Measurements from ENCODE around the gene LITAF.
"Not testable (repeated sequence)": the region's sequence is repeated elsewhere in the genome, so short reads cannot be mapped to it uniquely, and the experiment has no call there.

Gene LITAF

DNA sequence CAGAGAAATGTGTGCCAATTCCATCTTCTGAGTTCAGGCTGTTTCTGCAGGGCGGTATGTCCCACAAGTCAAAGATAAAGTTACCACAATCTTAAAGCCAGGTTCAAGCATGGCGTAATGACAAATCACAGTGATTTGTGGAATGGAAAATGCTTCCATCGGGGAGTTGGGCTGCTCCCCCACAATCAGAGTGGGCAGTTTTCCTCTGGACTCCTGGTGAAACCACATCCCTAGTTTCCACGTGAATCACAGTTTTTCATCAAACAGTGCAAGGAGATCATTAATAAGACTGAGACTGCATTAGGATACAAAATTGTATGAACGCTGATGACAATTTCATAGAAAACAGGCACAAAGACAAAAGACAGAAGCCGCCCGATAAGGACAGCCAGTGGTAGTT lies 3.6 kb downstream of the LITAF start:
- H3K4me3 ChIP-seq (ENCODE audit: control insufficient read depth, low read depth, low read length): no peak overlapping the region
- TF ChIP-seq, protein P1, sequence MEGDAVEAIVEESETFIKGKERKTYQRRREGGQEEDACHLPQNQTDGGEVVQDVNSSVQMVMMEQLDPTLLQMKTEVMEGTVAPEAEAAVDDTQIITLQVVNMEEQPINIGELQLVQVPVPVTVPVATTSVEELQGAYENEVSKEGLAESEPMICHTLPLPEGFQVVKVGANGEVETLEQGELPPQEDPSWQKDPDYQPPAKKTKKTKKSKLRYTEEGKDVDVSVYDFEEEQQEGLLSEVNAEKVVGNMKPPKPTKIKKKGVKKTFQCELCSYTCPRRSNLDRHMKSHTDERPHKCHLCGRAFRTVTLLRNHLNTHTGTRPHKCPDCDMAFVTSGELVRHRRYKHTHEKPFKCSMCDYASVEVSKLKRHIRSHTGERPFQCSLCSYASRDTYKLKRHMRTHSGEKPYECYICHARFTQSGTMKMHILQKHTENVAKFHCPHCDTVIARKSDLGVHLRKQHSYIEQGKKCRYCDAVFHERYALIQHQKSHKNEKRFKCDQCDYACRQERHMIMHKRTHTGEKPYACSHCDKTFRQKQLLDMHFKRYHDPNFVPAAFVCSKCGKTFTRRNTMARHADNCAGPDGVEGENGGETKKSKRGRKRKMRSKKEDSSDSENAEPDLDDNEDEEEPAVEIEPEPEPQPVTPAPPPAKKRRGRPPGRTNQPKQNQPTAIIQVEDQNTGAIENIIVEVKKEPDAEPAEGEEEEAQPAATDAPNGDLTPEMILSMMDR (IDR thresholded peaks at IDR 0.05; ENCODE audit: control insufficient read depth, insufficient read depth, low read depth, low read length, missing control alignments): no peak
- DNase-seq (ENCODE audit: low read depth): peak; percentile 55

DNA sequence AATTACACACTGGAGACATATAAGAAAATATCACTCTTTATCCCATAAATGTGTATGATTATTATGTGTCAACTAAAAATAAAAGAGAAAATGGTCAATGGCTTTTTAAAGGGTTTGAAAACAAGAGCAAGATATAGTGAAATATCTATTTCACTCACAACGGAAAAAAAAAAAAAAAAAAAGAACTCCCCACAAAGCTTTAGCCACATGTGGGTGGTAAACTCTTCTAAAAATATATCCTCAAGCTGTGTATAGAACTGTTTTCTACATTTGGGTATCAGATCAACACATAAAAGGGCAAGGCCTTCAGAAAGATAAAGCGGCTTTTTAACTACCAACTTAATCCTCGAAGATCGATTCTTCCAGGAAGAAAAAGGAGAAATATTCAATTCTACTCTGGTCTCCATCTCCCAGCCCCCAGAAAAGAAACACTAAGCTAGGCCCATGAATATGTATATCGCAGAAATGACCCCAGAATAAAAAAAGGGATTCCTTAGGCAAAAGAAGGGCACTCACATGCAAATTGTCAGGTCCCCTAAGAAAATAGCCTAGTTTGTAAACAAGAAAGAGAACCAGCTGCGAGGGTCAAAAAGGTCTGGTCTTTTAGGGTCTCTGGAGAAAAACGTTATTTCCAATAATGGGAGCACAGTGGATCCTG lies 4.4 kb downstream of the LITAF start:
- no peak overlapping the region for H3K4me3 ChIP-seq (ENCODE audit: control insufficient read depth, low read depth, low read length)
- TF ChIP-seq, protein P1 (IDR thresholded peaks at IDR 0.05; ENCODE audit: control insufficient read depth, insufficient read depth, low read depth, low read length, missing control alignments): no peak
- no peak for DNase-seq (ENCODE audit: low read depth)

DNA sequence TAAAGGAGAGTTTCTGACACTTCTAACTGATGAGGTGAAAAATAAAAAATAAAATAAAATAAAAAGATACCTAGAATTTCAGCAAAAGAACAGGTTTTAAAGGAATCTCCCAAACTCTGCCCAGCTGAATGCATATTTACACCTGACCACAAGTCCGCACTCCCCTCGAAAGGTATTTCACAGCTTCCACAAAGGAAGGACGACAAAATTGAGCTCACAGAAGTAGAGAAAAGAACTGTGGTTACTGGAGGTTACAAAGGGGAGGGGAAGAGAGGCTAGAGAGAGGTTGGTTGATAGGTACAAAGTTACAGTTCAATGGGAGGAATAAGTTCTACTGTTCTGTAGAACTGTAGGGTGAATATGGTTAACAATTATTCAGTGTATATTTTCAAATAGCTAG lies 5.0 kb downstream of the LITAF start:
- no peak for DNase-seq (ENCODE audit: low read depth)
- no peak overlapping the region for H3K4me3 ChIP-seq (ENCODE audit: control insufficient read depth, low read depth, low read length)
- TF ChIP-seq, protein P1 (IDR thresholded peaks at IDR 0.05; ENCODE audit: control insufficient read depth, insufficient read depth, low read depth, low read length, missing control alignments): no peak

DNA sequence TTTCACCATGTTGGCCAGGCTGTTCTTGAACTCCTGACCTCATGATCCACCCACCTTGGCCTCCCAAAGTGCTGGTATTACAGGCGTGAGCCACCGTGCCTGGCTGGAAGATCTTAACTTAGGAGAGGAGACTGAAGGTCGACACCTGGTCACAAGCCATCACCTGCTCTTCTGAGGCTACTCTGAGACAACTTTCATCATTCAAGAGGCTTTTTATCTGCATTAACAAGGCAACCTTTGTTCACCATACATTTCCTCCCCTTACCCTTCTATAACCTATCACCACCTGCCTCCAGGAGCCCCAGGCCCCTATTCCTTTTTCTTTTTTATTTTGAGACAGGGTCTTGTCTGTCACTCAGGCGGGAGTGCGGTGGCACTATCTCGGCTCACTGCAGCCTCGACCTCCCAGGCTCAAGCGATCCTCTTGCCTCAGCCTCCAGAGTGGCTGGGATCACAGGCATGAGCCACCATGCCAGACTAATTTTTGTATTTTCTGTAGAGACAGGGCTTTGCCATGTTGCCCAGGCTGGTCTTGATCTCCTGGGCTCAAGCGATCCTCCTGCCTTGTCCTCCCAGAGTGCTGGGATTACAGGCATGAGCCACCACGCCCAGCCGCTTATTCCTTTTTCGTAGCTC lies 6.2 kb downstream of the LITAF start:
- TF ChIP-seq, protein P1 (IDR thresholded peaks at IDR 0.05; ENCODE audit: control insufficient read depth, insufficient read depth, low read depth, low read length, missing control alignments): no peak

DNA sequence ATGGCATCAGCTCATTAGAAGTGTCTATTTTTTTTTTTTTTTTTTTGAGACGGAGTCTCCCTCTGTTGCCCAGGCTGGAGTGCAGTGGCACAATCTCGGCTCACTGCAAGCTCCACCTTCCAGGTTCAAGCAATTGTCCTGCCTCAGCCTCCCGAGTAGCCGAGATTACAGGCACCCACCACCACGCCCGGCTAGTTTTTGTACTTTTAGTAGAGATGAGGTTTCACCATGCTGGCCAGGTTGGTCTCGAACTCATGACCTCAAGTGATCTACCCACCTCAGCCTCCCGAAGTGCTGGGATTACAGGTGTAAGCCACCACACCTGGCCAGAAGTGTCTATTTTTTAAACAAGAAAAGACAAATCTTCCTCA lies 9.4 kb downstream of the LITAF start:
- H3K4me3 ChIP-seq (ENCODE audit: control insufficient read depth, low read depth, low read length); DNase-seq (ENCODE audit: low read depth): not testable (repeated sequence)

More for the DNA sequence above, 6.2 kb downstream of the LITAF start:
- no peak overlapping the region for H3K4me3 ChIP-seq (ENCODE audit: control insufficient read depth, low read depth, low read length)
- no peak for DNase-seq (ENCODE audit: low read depth)

DNA sequence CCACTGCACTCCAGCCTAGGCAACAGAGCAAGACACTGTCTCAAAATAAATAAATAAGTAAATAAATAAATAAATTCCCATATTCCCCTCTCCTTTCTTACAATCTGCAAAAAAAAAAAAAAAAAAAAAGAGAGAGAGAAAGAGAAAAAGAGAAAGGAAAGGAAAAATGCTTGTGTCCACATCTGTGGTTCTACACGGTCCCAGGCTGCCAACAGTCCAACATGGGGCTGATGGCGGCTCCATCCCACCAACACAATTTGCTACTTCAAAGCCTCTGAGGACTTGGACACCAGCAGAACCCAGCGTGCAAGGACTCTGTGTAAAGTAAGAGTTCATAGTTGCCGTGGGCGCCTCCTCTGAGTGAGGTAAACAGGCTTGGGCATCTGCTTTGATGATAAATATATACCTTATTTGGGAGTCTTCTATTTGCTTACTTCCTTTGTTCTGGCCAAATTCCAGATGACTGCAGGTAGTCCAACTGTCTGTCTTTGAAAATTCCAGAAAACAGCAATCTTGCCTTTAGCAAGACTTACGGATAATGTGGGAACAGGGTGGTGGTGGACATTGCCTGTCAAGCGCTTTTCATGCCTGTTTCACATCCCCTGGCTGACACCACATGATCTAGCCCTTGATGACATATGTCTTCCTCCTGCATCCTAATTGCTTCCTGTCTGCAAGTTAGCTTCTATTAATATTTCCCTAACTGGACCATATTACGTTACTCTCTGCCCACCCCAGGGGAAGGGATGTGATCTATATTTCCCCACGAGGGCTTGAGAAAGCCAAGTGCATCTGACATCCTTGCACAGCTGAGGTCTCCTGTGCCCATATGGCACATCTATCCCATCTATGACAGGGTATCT lies 10.1 kb downstream of the LITAF start:
- no peak for DNase-seq (ENCODE audit: low read depth)
- TF ChIP-seq, protein P1 (IDR thresholded peaks at IDR 0.05; ENCODE audit: control insufficient read depth, insufficient read depth, low read depth, low read length, missing control alignments): no peak
- H3K4me3 ChIP-seq (ENCODE audit: control insufficient read depth, low read depth, low read length): no peak overlapping the region

DNA sequence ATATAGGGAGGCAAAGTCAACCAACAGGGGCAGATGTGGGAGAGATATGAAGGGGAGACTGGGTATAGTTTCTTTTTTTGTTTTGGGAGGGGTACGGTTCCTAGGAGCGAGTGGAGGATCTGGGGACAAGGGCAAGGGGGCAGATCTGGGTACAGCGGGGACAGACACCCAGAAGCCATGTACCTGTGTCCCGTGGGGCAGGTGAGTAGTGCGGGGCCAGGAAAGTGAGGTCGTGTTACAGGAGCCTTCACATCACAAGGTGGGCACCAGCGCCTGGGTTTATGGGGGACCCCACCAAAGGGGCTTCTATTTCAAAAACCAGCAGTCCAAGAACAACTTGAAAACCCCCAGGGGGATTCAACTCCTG lies 11.5 kb downstream of the LITAF start:
- TF ChIP-seq, protein P1 (IDR thresholded peaks at IDR 0.05; ENCODE audit: control insufficient read depth, insufficient read depth, low read depth, low read length, missing control alignments): no peak
- no peak overlapping the region for H3K4me3 ChIP-seq (ENCODE audit: control insufficient read depth, low read depth, low read length)
- no peak for DNase-seq (ENCODE audit: low read depth)

All from AG09309 (cell line).